GM23338 (cell line): Measurements from ENCODE around the gene LDLRAD3. TPM values are rescaled to one million over a fixed set of nuclear protein-coding genes. Genes with fewer than 3 reads are reported as not detected.

ENCODE experiments used
- ATAC-seq: fragments of 200-7000 bp; cut with Tn5 transposase; 3 replicates; pipeline ENCODE4 v1.9.1; 2020
- DNase-seq: peaks from one replicate; pipeline ENCODE4 v3.0.0-alpha.2; 2015; ENCODE audit warnings: low spot score
- H2AFZ ChIP-seq: fragments of 200-600 bp; sonication (generic); 2 replicates; pipeline ENCODE4 v1.8.0; 2016; ENCODE audit warnings: antibody characterized with exemption, mild to moderate bottlenecking, moderate library complexity
- H3F3A ChIP-seq: fragments of 200-600 bp; sonication (generic); replicated peaks from 2 replicates; pipeline ENCODE4 v1.8.0; 2017; ENCODE audit warnings: antibody characterized with exemption, mixed run types, low read depth
- H3K27ac ChIP-seq: fragments of 200-600 bp; sonication (generic); 2 replicates; pipeline ENCODE4 v1.6.1; 2016; ENCODE audit warnings: low read depth
- H3K27me3 ChIP-seq: fragments of 200-600 bp; sonication (generic); 2 replicates; pipeline ENCODE4 v1.8.0; 2016; ENCODE audit warnings: mild to moderate bottlenecking, mixed run types, moderate library complexity; ENCODE audit not compliant: insufficient read depth
- H3K36me3 ChIP-seq: fragments of 200-600 bp; sonication (generic); 2 replicates; pipeline ENCODE4 v1.8.0; 2016; ENCODE audit warnings: mild to moderate bottlenecking; ENCODE audit not compliant: insufficient read depth
- H3K4me1 ChIP-seq: fragments of 200-600 bp; sonication (generic); 2 replicates; pipeline ENCODE4 v1.8.0; 2016; ENCODE audit warnings: mild to moderate bottlenecking, moderate library complexity; ENCODE audit not compliant: insufficient read depth
- H3K4me2 ChIP-seq: fragments of 200-600 bp; sonication (generic); 2 replicates; pipeline ENCODE4 v1.7.1; 2017; ENCODE audit warnings: mixed run types
- H3K4me3 ChIP-seq: fragments of 200-600 bp; sonication (generic); 2 replicates; pipeline ENCODE4 v1.6.1; 2016; ENCODE audit warnings: mixed run types
- H3K79me2 ChIP-seq: fragments of 200-600 bp; sonication (generic); replicated peaks from 2 replicates; pipeline ENCODE4 v1.8.0; 2017; ENCODE audit warnings: mild to moderate bottlenecking; ENCODE audit not compliant: insufficient read depth
- H3K9me2 ChIP-seq: fragments of 200-600 bp; sonication (generic); 2 replicates; pipeline ENCODE4 v1.8.0; 2017; ENCODE audit not compliant: insufficient read depth
- H4K20me1 ChIP-seq: fragments of 200-600 bp; sonication (generic); replicated peaks from 2 replicates; pipeline ENCODE4 v1.8.0; 2017; ENCODE audit warnings: mild to moderate bottlenecking; ENCODE audit not compliant: insufficient read depth
- H3K27ac Mint-ChIP-seq: 2 replicates; pipeline ENCODE4 v1.8.0; 2020; ENCODE audit warnings: inconsistent platforms, mild to moderate bottlenecking, moderate library complexity, mixed read lengths
- H3K27me3 Mint-ChIP-seq: 3 replicates; pipeline ENCODE4 v1.8.0; 2022; ENCODE audit warnings: low read depth, mild to moderate bottlenecking, moderate library complexity, mixed read lengths, inconsistent platforms; ENCODE audit not compliant: insufficient read depth, poor library complexity
- H3K36me3 Mint-ChIP-seq: 3 replicates; pipeline ENCODE4 v1.8.0; 2021; ENCODE audit warnings: low read depth, mild to moderate bottlenecking, inconsistent platforms, moderate library complexity, mixed read lengths
- H3K4me1 Mint-ChIP-seq: 3 replicates; pipeline ENCODE4 v1.8.0; 2020; ENCODE audit warnings: mild to moderate bottlenecking, inconsistent platforms, mixed read lengths
- H3K4me3 Mint-ChIP-seq: 3 replicates; pipeline ENCODE4 v1.8.0; 2021; ENCODE audit warnings: moderate library complexity, mild to moderate bottlenecking, inconsistent platforms, mixed read lengths
- H3K9me3 Mint-ChIP-seq: 3 replicates; pipeline ENCODE4 v1.8.0; 2020; ENCODE audit warnings: moderate library complexity, mild to moderate bottlenecking, inconsistent platforms, mixed read lengths
- CREB1 ChIP-seq: fragments of 250-450 bp; sonication (Bioruptor Pico); IDR thresholded peaks from 2 replicates; pipeline ENCODE4 v1.5.0; 2020; ENCODE audit warnings: low read depth, mild to moderate bottlenecking, moderate library complexity
- EZH2 ChIP-seq: fragments of 200-600 bp; sonication (generic); IDR thresholded peaks from one replicate; pipeline ENCODE4 v1.8.0; 2017; ENCODE audit warnings: antibody characterized with exemption, mild to moderate bottlenecking, low read depth; ENCODE audit not compliant: unreplicated experiment
- EZH2phosphoT487 ChIP-seq: fragments of 200-600 bp; sonication (generic); IDR thresholded peaks from one replicate; pipeline ENCODE4 v1.8.1; 2018; ENCODE audit warnings: antibody characterized with exemption; ENCODE audit not compliant: unreplicated experiment
- JUNB ChIP-seq: IDR thresholded peaks from one replicate; pipeline ENCODE4 v1.6.1; 2016; ENCODE audit warnings: antibody characterized with exemption; ENCODE audit not compliant: unreplicated experiment
- NANOG ChIP-seq: IDR thresholded peaks from 2 replicates; pipeline ENCODE4 v1.6.1; 2016; ENCODE audit warnings: antibody characterized with exemption, borderline replicate concordance
- POLR2AphosphoS5 ChIP-seq: IDR thresholded peaks from 2 replicates; pipeline ENCODE4 v1.6.1; 2016; ENCODE audit warnings: antibody characterized with exemption, low read depth
- STAT1 ChIP-seq: IDR thresholded peaks from one replicate; pipeline ENCODE4 v1.6.1; 2016; ENCODE audit warnings: antibody characterized with exemption; ENCODE audit not compliant: unreplicated experiment
- ZNF114 ChIP-seq: fragments of 250-450 bp; sonication (Bioruptor Pico); IDR thresholded peaks from 2 replicates; pipeline ENCODE4 v1.5.0; 2020; ENCODE audit warnings: mild to moderate bottlenecking, moderate library complexity
- ZNF331 ChIP-seq: fragments of 250-450 bp; sonication (Bioruptor Pico); IDR thresholded peaks from 2 replicates; pipeline ENCODE4 v1.5.0; 2020; ENCODE audit warnings: low read depth, mild to moderate bottlenecking, moderate library complexity
- polyA plus RNA-seq: library from polyadenylated mRNA; unstranded; fragments of >200 nt; fragmentation: Nextera tagmentation; extraction: Ambion mirVana; gene quantifications from 2 replicates; pipeline ENCODE4 v1.2.1, GENCODE V29; 2016
- total RNA-seq: library from RNA; depleted of rRNA; stranded (reverse); fragments of >200 nt; shearing (Covaris generic); gene quantifications from 2 replicates; pipeline ENCODE4 v1.2.3, GENCODE V29; 2014
- TF ChIP-seq, protein P1 (sequence below): IDR thresholded peaks from 2 replicates; pipeline ENCODE4 v1.6.1; 2016; ENCODE audit warnings: antibody characterized with exemption
- TF ChIP-seq, protein P2 (sequence below): IDR thresholded peaks from one replicate; pipeline ENCODE4 v1.6.1; 2018; ENCODE audit warnings: antibody characterized with exemption; ENCODE audit not compliant: unreplicated experiment
- TF ChIP-seq, protein P3 (sequence below), 2 experiments: fragments of 200-600 bp in 1 of 2; sonication (generic) in 1 of 2; conservative IDR thresholded peaks; 2 replicates each; pipeline versions ENCODE4 v1.5.1 to v1.6.1; 2016 to 2017; ENCODE audit warnings: antibody characterized with exemption in 2 of 2, low read depth in 2 of 2, mild to moderate bottlenecking in 2 of 2, moderate library complexity in 1 of 2
- TF ChIP-seq, protein P4 (sequence below): fragments of 250-450 bp; sonication (Bioruptor Pico); IDR thresholded peaks from 2 replicates; pipeline ENCODE4 v1.5.0; 2020; ENCODE audit warnings: mild to moderate bottlenecking, moderate library complexity

Gene LDLRAD3
- total and polyA plus RNA-seq, 2 experiments from 2014 or later = 8.5 to 19.4 TPM

DNA sequence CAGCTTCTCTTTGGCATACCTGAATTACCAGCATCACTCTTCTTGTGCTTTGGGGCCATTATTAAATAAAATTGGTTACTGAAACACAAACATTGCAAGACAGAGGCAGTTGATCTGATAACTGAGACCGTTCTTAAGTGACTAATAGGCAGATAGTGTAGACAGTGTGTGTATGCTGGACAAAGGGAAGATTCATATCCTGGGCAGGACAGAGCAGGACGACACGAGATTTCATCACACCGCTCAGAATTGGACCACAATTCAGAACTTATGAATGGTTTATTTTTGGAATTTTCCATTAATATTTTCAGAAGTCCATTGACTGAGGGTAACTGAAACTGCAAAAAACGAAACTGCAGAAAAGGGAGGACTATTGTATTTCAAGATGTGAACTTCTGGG is 68.6 kb downstream of the LDLRAD3 start:
- H3K4me3 Mint-ChIP-seq = no peak overlapping the region
- H3F3A ChIP-seq = no peaks in the 10 kb centered on the region
- no peak overlapping the region for H3K4me2 ChIP-seq
- H3K79me2 ChIP-seq = peaks cover 65% of the 10 kb centered on the region
- H3K4me1 Mint-ChIP-seq = peaks cover 26% of the 10 kb centered on the region
- peaks cover 3% of the 10 kb centered on the region for H4K20me1 ChIP-seq
- H3K27ac Mint-ChIP-seq = no peak overlapping the region
- H3K27ac ChIP-seq = no peak overlapping the region
- H3K4me1 ChIP-seq = peaks cover 11% of the 10 kb centered on the region
- no peak for TF ChIP-seq ZNF331 (CRISPR knock-in tag)
- no peak for TF ChIP-seq EZH2
- TF ChIP-seq, protein P1, sequence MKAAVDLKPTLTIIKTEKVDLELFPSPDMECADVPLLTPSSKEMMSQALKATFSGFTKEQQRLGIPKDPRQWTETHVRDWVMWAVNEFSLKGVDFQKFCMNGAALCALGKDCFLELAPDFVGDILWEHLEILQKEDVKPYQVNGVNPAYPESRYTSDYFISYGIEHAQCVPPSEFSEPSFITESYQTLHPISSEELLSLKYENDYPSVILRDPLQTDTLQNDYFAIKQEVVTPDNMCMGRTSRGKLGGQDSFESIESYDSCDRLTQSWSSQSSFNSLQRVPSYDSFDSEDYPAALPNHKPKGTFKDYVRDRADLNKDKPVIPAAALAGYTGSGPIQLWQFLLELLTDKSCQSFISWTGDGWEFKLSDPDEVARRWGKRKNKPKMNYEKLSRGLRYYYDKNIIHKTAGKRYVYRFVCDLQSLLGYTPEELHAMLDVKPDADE = no peak
- TF ChIP-seq, protein P2, sequence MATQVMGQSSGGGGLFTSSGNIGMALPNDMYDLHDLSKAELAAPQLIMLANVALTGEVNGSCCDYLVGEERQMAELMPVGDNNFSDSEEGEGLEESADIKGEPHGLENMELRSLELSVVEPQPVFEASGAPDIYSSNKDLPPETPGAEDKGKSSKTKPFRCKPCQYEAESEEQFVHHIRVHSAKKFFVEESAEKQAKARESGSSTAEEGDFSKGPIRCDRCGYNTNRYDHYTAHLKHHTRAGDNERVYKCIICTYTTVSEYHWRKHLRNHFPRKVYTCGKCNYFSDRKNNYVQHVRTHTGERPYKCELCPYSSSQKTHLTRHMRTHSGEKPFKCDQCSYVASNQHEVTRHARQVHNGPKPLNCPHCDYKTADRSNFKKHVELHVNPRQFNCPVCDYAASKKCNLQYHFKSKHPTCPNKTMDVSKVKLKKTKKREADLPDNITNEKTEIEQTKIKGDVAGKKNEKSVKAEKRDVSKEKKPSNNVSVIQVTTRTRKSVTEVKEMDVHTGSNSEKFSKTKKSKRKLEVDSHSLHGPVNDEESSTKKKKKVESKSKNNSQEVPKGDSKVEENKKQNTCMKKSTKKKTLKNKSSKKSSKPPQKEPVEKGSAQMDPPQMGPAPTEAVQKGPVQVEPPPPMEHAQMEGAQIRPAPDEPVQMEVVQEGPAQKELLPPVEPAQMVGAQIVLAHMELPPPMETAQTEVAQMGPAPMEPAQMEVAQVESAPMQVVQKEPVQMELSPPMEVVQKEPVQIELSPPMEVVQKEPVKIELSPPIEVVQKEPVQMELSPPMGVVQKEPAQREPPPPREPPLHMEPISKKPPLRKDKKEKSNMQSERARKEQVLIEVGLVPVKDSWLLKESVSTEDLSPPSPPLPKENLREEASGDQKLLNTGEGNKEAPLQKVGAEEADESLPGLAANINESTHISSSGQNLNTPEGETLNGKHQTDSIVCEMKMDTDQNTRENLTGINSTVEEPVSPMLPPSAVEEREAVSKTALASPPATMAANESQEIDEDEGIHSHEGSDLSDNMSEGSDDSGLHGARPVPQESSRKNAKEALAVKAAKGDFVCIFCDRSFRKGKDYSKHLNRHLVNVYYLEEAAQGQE = no peak
- no peak for TF ChIP-seq STAT1
- TF ChIP-seq ZNF114 (CRISPR knock-in tag) = no peak
- no peak for TF ChIP-seq POLR2AphosphoS5
- TF ChIP-seq, protein P3, sequence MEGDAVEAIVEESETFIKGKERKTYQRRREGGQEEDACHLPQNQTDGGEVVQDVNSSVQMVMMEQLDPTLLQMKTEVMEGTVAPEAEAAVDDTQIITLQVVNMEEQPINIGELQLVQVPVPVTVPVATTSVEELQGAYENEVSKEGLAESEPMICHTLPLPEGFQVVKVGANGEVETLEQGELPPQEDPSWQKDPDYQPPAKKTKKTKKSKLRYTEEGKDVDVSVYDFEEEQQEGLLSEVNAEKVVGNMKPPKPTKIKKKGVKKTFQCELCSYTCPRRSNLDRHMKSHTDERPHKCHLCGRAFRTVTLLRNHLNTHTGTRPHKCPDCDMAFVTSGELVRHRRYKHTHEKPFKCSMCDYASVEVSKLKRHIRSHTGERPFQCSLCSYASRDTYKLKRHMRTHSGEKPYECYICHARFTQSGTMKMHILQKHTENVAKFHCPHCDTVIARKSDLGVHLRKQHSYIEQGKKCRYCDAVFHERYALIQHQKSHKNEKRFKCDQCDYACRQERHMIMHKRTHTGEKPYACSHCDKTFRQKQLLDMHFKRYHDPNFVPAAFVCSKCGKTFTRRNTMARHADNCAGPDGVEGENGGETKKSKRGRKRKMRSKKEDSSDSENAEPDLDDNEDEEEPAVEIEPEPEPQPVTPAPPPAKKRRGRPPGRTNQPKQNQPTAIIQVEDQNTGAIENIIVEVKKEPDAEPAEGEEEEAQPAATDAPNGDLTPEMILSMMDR (conservative IDR thresholded peaks at IDR 0.05; ENCODE audit: low read depth in 2 of 2) = no peak
- TF ChIP-seq, protein P4, sequence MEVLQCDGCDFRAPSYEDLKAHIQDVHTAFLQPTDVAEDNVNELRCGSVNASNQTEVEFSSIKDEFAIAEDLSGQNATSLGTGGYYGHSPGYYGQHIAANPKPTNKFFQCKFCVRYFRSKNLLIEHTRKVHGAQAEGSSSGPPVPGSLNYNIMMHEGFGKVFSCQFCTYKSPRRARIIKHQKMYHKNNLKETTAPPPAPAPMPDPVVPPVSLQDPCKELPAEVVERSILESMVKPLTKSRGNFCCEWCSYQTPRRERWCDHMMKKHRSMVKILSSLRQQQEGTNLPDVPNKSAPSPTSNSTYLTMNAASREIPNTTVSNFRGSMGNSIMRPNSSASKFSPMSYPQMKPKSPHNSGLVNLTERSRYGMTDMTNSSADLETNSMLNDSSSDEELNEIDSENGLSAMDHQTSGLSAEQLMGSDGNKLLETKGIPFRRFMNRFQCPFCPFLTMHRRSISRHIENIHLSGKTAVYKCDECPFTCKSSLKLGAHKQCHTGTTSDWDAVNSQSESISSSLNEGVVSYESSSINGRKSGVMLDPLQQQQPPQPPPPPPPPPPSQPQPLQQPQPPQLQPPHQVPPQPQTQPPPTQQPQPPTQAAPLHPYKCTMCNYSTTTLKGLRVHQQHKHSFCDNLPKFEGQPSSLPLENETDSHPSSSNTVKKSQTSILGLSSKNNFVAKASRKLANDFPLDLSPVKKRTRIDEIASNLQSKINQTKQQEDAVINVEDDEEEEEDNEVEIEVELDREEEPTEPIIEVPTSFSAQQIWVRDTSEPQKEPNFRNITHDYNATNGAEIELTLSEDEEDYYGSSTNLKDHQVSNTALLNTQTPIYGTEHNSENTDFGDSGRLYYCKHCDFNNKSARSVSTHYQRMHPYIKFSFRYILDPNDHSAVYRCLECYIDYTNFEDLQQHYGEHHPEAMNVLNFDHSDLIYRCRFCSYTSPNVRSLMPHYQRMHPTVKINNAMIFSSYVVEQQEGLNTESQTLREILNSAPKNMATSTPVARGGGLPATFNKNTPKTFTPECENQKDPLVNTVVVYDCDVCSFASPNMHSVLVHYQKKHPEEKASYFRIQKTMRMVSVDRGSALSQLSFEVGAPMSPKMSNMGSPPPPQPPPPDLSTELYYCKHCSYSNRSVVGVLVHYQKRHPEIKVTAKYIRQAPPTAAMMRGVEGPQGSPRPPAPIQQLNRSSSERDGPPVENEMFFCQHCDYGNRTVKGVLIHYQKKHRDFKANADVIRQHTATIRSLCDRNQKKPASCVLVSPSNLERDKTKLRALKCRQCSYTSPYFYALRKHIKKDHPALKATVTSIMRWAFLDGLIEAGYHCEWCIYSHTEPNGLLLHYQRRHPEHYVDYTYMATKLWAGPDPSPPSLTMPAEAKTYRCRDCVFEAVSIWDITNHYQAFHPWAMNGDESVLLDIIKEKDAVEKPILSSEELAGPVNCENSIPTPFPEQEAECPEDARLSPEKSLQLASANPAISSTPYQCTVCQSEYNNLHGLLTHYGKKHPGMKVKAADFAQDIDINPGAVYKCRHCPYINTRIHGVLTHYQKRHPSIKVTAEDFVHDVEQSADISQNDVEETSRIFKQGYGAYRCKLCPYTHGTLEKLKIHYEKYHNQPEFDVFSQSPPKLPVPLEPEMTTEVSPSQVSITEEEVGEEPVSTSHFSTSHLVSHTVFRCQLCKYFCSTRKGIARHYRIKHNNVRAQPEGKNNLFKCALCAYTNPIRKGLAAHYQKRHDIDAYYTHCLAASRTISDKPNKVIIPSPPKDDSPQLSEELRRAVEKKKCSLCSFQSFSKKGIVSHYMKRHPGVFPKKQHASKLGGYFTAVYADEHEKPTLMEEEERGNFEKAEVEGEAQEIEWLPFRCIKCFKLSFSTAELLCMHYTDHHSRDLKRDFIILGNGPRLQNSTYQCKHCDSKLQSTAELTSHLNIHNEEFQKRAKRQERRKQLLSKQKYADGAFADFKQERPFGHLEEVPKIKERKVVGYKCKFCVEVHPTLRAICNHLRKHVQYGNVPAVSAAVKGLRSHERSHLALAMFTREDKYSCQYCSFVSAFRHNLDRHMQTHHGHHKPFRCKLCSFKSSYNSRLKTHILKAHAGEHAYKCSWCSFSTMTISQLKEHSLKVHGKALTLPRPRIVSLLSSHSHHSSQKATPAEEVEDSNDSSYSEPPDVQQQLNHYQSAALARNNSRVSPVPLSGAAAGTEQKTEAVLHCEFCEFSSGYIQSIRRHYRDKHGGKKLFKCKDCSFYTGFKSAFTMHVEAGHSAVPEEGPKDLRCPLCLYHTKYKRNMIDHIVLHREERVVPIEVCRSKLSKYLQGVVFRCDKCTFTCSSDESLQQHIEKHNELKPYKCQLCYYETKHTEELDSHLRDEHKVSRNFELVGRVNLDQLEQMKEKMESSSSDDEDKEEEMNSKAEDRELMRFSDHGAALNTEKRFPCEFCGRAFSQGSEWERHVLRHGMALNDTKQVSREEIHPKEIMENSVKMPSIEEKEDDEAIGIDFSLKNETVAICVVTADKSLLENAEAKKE (CRISPR knock-in tag) = no peak
- no peak for TF ChIP-seq EZH2phosphoT487
- TF ChIP-seq NANOG = no peak
- no peak for TF ChIP-seq JUNB
- no peak for TF ChIP-seq CREB1 (CRISPR knock-in tag)
- H3K36me3 ChIP-seq = no peaks in the 10 kb centered on the region
- no peak overlapping the region for H2AFZ ChIP-seq
- no peaks in the 10 kb centered on the region for H3K9me3 Mint-ChIP-seq
- no peak for DNase-seq
- H3K9me2 ChIP-seq = no peaks in the 10 kb centered on the region
- no peak overlapping the region for H3K4me3 ChIP-seq
- ATAC-seq = no peak
- H3K36me3 Mint-ChIP-seq = no peaks in the 10 kb centered on the region
- H3K27me3 Mint-ChIP-seq = peaks cover 6% of the 10 kb centered on the region
- no peaks in the 10 kb centered on the region for H3K27me3 ChIP-seq
